Stimulated activated effector memory CD8-positive, alpha-beta T cell treated with anti-CD3 and anti-CD28 coated beads, Interleukin-12 subunit alpha, Interleukin-12 subunit beta, amount 100 ng/mL, for 72 hours (primary cell): ENCODE data around the gene CTNNA3.
A peak's percentile ranks its signal among the peaks of the same experiment; 100 is the strongest.

ENCODE experiments used
- ATAC-seq: fragments of 150-1000 bp; cut with Tn5 transposase; 2 replicates; pipeline ENCODE4 v1.10.0; 2021
- DNase-seq, 2 donors: peaks; one replicate each; pipeline ENCODE4 v3.0.0; 2021 to 2022; ENCODE audit warnings: low spot score in 2 of 2
- H3K27ac Mint-ChIP-seq: one replicate; pipeline ENCODE4 v1.8.0; 2022; ENCODE audit warnings: mild to moderate bottlenecking, mixed read lengths
- H3K36me3 Mint-ChIP-seq: one replicate; pipeline ENCODE4 v1.8.0; 2022; ENCODE audit warnings: mild to moderate bottlenecking, mixed read lengths
- H3K4me1 Mint-ChIP-seq: one replicate; pipeline ENCODE4 v1.8.0; 2022; ENCODE audit warnings: mixed read lengths
- H3K4me3 Mint-ChIP-seq: one replicate; pipeline ENCODE4 v1.8.0; 2022; ENCODE audit warnings: mild to moderate bottlenecking, mixed read lengths
- H3K9me3 Mint-ChIP-seq: one replicate; pipeline ENCODE4 v1.8.0; 2022; ENCODE audit warnings: mixed read lengths

The CTNNA3 gene

DNA sequence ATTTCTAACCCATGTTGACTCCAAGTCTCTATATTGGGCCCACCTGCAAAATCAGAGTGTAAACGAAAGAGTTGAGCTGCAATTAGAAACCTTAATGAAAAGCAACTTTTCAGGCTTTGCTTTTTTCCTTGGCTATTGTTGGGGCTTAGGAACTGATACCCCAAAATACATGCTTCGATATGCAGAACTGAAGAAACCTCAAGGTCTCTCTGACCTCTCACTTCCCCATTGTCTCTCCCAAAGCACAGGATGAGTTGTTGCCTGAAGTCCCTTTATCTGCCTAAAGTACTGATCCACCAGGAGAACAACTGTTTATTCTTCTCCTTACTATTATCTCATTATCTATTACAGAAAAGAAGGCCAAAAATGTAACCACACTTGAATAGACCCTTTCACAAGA lies 1436.2 kb downstream of the CTNNA3 start:
- no peaks in the 10 kb centered on the region for H3K36me3 Mint-ChIP-seq
- DNase-seq = no peak
- no peak overlapping the region for H3K27ac Mint-ChIP-seq
- no peak overlapping the region for H3K4me3 Mint-ChIP-seq
- no peaks in the 10 kb centered on the region for H3K4me1 Mint-ChIP-seq
- peaks cover 13% of the 10 kb centered on the region for H3K9me3 Mint-ChIP-seq
- ATAC-seq = no peak

DNA sequence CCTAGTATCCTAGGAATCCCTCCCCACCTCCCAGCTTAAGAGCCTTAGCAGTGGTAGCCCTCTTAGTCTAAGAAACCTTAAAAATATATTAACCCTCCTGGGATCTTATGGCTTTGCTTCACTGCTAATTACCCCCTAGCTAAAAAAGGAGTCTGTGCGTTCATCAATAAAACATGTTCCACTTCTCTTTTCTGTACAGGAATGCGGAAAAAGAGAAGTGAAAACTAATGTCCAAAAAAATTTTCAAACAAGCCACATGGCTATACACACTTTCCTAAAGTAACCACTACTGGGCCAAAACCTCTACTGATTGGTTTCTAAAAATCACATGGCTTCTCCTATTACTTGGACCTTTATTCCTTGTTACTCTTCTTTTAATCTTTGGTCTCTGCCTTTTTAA lies 1437.3 kb downstream of the CTNNA3 start:
- no peak for DNase-seq
- Mint-ChIP-seq H3K4me1 (no peaks in the 10 kb centered on the region), H3K9me3 (peaks cover 11% of the 10 kb centered on the region), H3K27ac (no peak overlapping the region), H3K4me3 (no peak overlapping the region), H3K36me3 (no peaks in the 10 kb centered on the region)
- no peak for ATAC-seq

DNA sequence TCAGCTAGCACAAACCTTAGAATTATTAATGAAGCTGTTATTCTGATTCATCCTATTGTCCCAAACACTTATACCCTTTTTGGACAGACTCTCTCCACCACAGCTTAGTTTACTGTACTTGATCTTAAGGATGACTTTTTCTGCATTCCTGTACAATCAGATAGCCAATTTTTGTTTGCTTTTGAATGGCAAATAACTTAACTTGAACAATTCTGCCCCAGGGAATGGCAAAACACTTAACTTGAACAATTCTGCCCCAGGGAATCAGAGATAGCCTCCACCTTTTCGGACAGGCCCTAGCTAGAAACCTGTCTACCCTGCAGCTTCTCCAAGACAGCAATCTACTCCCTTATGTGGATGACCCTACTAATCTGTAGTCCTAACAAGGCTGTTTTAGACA lies 1438.2 kb downstream of the CTNNA3 start:
- ATAC-seq (no peak), DNase-seq (no peak)
- Mint-ChIP-seq H3K36me3 (no peaks in the 10 kb centered on the region), H3K4me1 (no peaks in the 10 kb centered on the region), H3K27ac (no peak overlapping the region), H3K4me3 (no peak overlapping the region), H3K9me3 (peaks cover 16% of the 10 kb centered on the region)

DNA sequence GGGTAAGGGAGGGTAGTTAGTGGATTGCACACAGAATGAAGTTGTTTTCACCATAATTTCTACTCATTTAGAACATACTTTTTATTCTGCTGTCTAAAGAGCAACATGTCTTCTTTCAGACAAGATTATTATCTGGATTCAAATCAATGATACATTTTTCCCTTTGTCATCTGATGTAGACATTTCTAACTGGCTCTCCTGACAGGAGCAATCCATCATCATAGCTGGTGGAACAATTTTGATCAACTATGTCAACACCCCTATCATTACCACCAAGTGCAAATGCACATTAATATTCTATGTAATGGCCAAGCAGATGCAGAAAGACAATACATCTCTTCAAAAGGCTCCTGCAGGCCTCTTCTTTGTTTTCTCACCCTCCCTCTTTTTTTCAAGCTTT lies 1443.0 kb downstream of the CTNNA3 start:
- Mint-ChIP-seq H3K27ac (no peak overlapping the region), H3K4me3 (no peak overlapping the region), H3K9me3 (peaks cover 36% of the 10 kb centered on the region), H3K4me1 (no peaks in the 10 kb centered on the region), H3K36me3 (no peaks in the 10 kb centered on the region)
- ATAC-seq (no peak), DNase-seq (no peak)

DNA sequence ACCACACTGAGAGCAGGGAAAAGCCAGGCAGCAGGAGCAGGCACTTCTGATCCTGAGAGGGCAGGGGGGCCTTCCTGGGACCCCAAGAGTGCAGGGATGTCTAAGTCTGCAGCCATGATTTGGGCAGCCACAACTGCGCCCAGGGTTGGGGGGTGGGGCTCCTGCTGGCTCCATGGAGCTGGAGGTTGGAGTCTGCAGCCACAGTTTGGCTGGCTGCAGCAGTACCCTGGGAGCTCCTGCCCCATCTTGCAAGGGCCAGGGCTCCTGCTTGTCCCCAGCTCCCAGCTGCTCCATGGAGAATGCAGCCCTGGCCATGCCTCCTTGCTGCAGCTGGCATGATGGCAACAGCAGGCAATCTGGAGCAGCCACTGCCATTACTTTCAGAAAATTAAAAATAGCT lies 1449.8 kb downstream of the CTNNA3 start:
- H3K36me3 Mint-ChIP-seq = no peaks in the 10 kb centered on the region
- no peak for DNase-seq
- peaks cover 27% of the 10 kb centered on the region for H3K9me3 Mint-ChIP-seq
- no peaks in the 10 kb centered on the region for H3K4me1 Mint-ChIP-seq
- H3K4me3 Mint-ChIP-seq = no peak overlapping the region
- no peak for ATAC-seq
- no peak overlapping the region for H3K27ac Mint-ChIP-seq

DNA sequence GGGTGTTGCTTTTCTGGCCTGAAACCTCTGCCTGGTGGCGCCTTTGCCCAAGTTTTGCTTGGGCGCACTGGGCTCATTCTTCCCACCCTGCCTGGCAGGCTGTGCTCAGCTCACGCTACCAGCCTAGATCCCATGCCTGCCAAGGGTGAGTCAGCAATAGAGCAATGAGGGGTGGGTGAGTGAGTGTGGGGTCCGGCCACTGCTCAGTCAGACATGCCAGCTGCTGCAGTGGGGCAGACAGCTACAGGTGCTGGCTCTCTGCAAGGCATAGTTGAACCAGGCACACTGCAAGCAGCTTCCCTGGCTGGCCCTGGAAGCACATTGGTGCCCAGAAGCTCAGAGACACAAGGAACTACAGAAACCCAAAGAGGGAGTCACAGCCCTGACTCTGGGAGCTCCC lies 1451.0 kb downstream of the CTNNA3 start:
- H3K9me3 Mint-ChIP-seq = peaks cover 20% of the 10 kb centered on the region
- H3K4me3 Mint-ChIP-seq = no peak overlapping the region
- H3K4me1 Mint-ChIP-seq = no peaks in the 10 kb centered on the region
- H3K27ac Mint-ChIP-seq = no peak overlapping the region
- ATAC-seq (no peak), DNase-seq (no peak)
- H3K36me3 Mint-ChIP-seq = no peaks in the 10 kb centered on the region

DNA sequence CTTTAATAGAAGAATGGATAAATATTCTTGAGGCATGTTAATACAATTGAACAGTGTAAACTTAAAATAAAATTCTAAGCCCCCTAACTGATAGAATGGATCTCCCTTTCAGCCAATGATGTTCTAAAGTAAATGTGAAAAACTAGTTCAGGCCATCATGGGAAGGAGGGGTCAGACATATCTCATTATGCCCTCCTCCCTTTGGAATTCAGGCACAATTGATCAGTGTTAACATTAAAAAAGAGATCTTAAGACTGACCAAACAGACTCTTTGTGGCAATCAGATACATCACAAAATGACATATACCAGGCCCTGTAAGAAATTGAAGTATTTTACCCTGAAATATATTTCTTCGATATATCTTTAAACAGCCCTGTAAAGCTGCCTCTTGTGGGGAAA lies 1453.1 kb downstream of the CTNNA3 start:
- no peak for DNase-seq
- H3K4me3 Mint-ChIP-seq = no peak overlapping the region
- H3K36me3 Mint-ChIP-seq = no peaks in the 10 kb centered on the region
- peaks cover 4% of the 10 kb centered on the region for H3K9me3 Mint-ChIP-seq
- no peaks in the 10 kb centered on the region for H3K4me1 Mint-ChIP-seq
- no peak overlapping the region for H3K27ac Mint-ChIP-seq
- no peak for ATAC-seq

DNA sequence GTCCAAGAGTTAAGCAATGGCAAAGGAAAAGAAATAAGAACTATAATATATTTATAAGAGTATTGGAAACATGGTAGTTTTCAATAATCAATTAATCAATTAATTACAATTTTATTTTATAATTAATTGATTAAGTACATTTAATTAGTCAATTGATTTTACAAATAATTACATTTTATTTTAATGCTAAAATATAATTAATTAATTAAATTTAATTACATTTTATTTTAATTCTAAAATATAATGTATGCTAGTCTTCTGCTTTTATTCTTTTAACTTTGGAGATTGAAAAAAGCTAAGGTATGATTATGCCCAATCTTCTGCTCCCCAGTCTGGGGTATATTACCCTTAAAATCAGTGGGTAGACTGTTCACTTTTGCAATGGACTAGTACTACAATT lies 1456.9 kb downstream of the CTNNA3 start:
- Mint-ChIP-seq H3K4me3 (no peak overlapping the region), H3K27ac (no peak overlapping the region), H3K4me1 (no peaks in the 10 kb centered on the region), H3K9me3 (peaks cover 8% of the 10 kb centered on the region), H3K36me3 (no peaks in the 10 kb centered on the region)
- ATAC-seq (no peak), DNase-seq (no peak)

DNA sequence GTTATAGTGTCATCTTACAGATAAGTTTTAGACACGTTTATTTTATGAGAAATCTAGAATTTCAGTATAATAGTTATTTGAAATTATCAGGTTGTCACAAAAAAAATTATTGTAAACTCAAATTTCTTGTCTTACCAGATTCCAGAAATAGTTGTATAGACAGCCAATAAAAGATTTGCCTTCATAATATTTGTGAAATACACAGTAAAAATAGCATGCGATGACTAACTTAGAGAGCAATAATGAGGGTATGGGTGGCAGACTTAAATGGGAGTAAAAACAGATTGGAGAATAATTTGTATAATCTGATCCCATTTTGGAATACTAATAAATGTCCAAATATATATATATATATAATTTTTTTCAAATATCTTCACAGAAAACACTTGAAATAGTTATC lies 1457.7 kb downstream of the CTNNA3 start:
- no peak overlapping the region for H3K4me3 Mint-ChIP-seq
- no peaks in the 10 kb centered on the region for H3K36me3 Mint-ChIP-seq
- no peak for ATAC-seq
- H3K4me1 Mint-ChIP-seq = no peaks in the 10 kb centered on the region
- H3K27ac Mint-ChIP-seq = no peak overlapping the region
- H3K9me3 Mint-ChIP-seq = peaks cover 8% of the 10 kb centered on the region
- no peak for DNase-seq

DNA sequence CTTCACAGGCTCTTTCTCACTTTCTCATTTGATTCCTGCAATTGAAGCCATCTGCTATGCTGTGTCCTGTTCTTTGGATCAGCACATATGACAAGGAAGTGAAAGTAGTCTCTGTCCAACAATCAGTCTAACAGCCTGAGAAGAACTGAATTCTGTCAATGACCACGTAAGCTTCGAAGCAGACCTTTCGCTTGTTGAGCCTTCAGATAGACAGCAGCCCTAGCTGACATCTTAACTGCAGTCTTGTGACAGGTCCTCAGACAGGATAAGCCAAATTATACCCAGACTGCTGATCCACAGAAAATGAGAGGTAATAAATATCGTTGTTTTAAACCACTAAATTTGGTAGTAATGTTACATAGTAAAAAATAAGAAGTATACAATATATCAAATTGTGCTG lies 1461.1 kb downstream of the CTNNA3 start:
- DNase-seq = no peak
- H3K36me3 Mint-ChIP-seq = no peaks in the 10 kb centered on the region
- H3K9me3 Mint-ChIP-seq = peaks cover 9% of the 10 kb centered on the region
- no peak overlapping the region for H3K27ac Mint-ChIP-seq
- H3K4me1 Mint-ChIP-seq = no peaks in the 10 kb centered on the region
- ATAC-seq = no peak
- no peak overlapping the region for H3K4me3 Mint-ChIP-seq

DNA sequence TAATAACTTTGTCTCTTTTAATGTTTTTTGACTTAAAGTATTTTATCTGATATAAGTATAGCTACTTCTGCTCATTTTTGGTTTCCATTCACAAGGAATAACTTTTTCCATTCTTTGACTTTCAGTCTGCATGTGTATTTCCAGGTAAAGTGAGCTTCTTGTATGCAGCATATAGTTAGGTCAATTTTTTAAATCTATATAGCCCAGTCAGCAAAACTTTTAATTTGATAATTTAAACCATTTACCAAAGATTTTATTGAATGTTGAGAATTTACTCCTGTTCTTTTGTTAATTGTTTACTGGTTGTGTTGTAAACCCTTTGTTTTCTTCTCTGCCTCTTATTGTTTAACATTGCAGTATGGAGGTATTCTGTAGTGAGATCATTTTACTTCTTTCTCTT lies 1467.1 kb downstream of the CTNNA3 start:
- peaks cover 20% of the 10 kb centered on the region for H3K9me3 Mint-ChIP-seq
- H3K27ac Mint-ChIP-seq = no peak overlapping the region
- DNase-seq = no peak
- no peak overlapping the region for H3K4me3 Mint-ChIP-seq
- no peak for ATAC-seq
- no peaks in the 10 kb centered on the region for H3K4me1 Mint-ChIP-seq
- no peaks in the 10 kb centered on the region for H3K36me3 Mint-ChIP-seq

DNA sequence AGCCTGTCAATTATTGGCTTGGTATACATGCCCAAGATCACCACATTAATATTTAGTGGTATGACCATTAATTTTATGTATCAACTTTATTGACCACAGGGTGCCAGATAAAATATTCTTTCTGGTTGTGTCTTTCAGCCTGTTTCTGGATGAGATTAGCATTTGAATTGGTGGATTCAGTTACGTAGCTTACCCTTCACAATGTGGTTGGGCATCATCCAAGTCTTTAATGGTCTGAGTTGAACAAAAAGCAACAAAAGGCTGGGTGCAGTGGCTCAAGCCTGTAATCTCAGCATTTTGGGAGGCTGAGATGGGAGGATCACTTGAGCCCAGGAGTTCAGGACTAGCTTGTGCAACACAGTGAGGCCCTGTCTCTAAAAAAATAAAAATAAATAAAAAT lies 1472.3 kb downstream of the CTNNA3 start:
- no peak for ATAC-seq
- H3K36me3 Mint-ChIP-seq = no peaks in the 10 kb centered on the region
- peaks cover 14% of the 10 kb centered on the region for H3K9me3 Mint-ChIP-seq
- DNase-seq = no peak
- no peak overlapping the region for H3K27ac Mint-ChIP-seq
- H3K4me3 Mint-ChIP-seq = no peak overlapping the region
- H3K4me1 Mint-ChIP-seq = no peaks in the 10 kb centered on the region

DNA sequence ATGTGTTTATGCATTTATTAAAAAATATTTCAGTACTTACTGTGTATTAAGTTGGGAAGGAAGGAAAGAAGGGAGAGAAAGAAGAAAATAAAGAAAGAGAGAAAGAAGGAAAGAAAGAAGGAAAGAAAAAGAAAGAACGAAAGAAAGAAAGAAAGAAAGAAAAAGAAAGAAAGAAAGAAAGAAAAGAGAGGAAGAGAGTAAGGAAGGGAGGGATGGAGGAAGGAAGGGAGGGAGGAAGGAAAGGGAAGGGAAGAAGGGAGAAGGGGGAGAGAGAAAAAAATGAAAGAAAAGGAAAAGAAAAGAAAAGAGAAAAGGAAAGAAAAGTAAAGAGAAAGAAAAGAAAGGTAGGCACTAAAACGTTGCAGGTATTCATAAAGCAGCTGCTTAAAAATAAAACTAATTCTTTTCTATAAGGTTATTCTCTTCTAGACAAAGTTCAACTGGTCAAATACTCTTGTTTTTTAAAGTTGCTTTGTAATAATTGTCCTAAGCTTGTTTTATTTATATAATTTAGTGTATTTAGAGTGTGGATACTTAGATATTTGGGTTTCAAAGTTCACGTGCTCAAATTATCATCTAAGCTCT lies 1473.4 kb downstream of the CTNNA3 start:
- H3K4me3 Mint-ChIP-seq = no peak overlapping the region
- peaks cover 13% of the 10 kb centered on the region for H3K9me3 Mint-ChIP-seq
- no peaks in the 10 kb centered on the region for H3K36me3 Mint-ChIP-seq
- ATAC-seq (no peak), DNase-seq (no peak)
- no peak overlapping the region for H3K27ac Mint-ChIP-seq
- no peaks in the 10 kb centered on the region for H3K4me1 Mint-ChIP-seq

DNA sequence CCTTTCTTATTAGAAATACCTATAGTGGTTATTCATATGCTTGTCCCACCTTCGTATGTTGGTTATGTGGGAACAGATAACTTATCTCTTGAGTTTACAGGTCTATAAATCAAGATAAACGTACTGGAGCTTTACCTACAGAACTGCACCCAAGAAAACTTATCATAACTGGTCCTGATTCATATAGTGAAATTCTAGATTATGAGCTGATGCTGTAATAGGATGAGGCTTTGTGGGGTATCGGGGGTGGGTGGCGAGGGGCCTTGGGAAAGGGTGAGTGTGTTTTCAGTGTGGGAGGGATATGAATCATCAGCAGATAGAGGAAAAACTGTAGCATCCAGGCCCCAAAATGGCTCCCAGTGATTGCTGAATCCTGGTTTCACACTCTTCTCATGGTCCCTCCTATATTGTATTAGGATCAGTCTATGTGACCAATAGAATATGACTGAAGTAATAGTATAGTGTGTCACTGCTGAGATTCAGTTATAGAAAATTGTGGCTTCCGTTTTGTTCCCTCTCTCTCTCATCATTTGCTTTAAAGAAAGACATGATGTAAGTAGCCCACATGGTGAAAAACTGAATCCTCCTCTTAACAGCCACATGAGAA lies 1476.9 kb downstream of the CTNNA3 start:
- Mint-ChIP-seq H3K4me1 (no peaks in the 10 kb centered on the region), H3K27ac (no peak overlapping the region), H3K4me3 (no peak overlapping the region), H3K36me3 (no peaks in the 10 kb centered on the region), H3K9me3 (peaks cover 13% of the 10 kb centered on the region)
- no peak for DNase-seq
- ATAC-seq = peak; percentile 37

DNA sequence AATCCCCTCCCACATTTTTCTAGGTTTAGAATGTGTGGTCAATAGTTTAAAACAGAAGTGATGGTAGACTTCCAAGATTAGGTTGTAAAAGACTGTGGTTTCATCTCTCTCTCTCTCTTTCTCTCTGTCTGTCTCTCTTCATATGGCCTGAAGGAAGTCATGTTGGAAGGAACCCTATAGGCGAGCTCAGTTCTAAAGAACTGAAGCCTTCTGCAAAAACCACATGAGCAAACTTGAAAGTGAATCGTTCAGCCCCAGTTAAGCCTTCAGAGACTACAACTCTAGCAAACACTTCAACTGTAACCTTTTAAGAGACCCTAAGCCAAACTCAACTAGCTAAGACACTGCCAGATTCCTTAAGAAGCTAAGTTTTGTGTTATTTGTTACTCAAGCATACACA lies 1477.7 kb downstream of the CTNNA3 start:
- Mint-ChIP-seq H3K27ac (no peak overlapping the region), H3K9me3 (peaks cover 13% of the 10 kb centered on the region), H3K36me3 (no peaks in the 10 kb centered on the region), H3K4me1 (no peaks in the 10 kb centered on the region), H3K4me3 (no peak overlapping the region)
- DNase-seq = no peak
- ATAC-seq = no peak

DNA sequence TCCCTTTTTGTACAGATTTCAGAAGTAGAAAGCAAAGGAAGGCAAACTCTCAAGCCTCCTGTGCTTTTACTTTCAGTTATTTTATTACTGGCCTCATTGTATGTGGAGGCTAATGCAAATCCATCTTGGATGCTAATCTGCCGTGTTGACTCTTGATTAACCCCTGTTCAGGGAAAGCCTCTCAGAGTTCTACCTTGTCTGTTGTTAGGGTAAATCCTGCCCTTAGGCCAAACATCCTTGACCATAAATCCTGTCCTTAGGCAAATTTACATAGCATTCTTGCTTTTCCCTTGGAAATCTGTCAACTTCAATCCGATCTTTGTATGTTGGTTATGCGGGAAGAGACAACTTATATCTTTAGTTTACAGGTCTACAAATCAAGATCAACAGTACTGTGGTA lies 1480.1 kb downstream of the CTNNA3 start:
- Mint-ChIP-seq H3K27ac (no peak overlapping the region), H3K4me1 (no peaks in the 10 kb centered on the region), H3K36me3 (no peaks in the 10 kb centered on the region), H3K9me3 (peaks cover 9% of the 10 kb centered on the region), H3K4me3 (no peak overlapping the region)
- ATAC-seq = no peak
- no peak for DNase-seq
